H1 (cell line): ENCODE measurements around the gene GRIK2.

Experiments used
- EP300 ChIP-seq, 2 experiments: IDR thresholded peaks; 1 replicate in 1 of 2; 2 replicates in 1 of 2; pipeline ENCODE4 v1.6.1; 2011 to 2012; ENCODE audit warnings: low read depth in 2 of 2, low read length in 2 of 2, mild to moderate bottlenecking in 2 of 2, borderline replicate concordance in 1 of 2, inconsistent platforms in 1 of 2, moderate library complexity in 1 of 2
- EZH2 ChIP-seq: fragments of 200-600 bp; sonication (generic); IDR thresholded peaks from 2 replicates; pipeline ENCODE4 v1.7.1; 2012; ENCODE audit warnings: low read depth, mild to moderate bottlenecking, moderate library complexity, low read length, inconsistent platforms; ENCODE audit not compliant: severe bottlenecking
- KDM1A ChIP-seq: fragments of 200-600, 300-600 bp; sonication (generic); IDR thresholded peaks from 2 replicates; pipeline ENCODE4 v1.7.1; 2016; ENCODE audit warnings: mild to moderate bottlenecking, low read length, borderline replicate concordance
- POLR2AphosphoS5 ChIP-seq: IDR thresholded peaks from 2 replicates; pipeline ENCODE4 v1.6.1; 2011; ENCODE audit warnings: low read depth, low read length
- TF ChIP-seq, protein P1 (sequence below), 3 experiments: IDR thresholded peaks; 1 replicate in 2 of 3; 2 replicates in 1 of 3; pipeline versions ENCODE4 v1.5.1 to v1.6.1; 2011; ENCODE audit warnings: low read length in 3 of 3, mild to moderate bottlenecking in 3 of 3, inconsistent platforms in 2 of 3, low read depth in 1 of 3, moderate library complexity in 1 of 3; ENCODE audit not compliant: insufficient read depth in 1 of 3; ENCODE audit errors: control extremely low read depth in 1 of 3

GRCh38 chr6:101401171-101401570 lies 7.7 kb downstream of the GRIK2 start:
- no peak for TF ChIP-seq KDM1A
- TF ChIP-seq EP300 (IDR thresholded peaks at IDR 0.05; ENCODE audit: borderline replicate concordance in 1 of 2, low read depth in 2 of 2, low read length in 2 of 2) = no peak
- TF ChIP-seq, protein P1, sequence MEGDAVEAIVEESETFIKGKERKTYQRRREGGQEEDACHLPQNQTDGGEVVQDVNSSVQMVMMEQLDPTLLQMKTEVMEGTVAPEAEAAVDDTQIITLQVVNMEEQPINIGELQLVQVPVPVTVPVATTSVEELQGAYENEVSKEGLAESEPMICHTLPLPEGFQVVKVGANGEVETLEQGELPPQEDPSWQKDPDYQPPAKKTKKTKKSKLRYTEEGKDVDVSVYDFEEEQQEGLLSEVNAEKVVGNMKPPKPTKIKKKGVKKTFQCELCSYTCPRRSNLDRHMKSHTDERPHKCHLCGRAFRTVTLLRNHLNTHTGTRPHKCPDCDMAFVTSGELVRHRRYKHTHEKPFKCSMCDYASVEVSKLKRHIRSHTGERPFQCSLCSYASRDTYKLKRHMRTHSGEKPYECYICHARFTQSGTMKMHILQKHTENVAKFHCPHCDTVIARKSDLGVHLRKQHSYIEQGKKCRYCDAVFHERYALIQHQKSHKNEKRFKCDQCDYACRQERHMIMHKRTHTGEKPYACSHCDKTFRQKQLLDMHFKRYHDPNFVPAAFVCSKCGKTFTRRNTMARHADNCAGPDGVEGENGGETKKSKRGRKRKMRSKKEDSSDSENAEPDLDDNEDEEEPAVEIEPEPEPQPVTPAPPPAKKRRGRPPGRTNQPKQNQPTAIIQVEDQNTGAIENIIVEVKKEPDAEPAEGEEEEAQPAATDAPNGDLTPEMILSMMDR (IDR thresholded peaks at IDR 0.05; ENCODE audit: control extremely low read depth in 1 of 3, insufficient read depth in 1 of 3, low read depth in 1 of 3, low read length in 3 of 3) = no peak
- no peak for TF ChIP-seq POLR2AphosphoS5
- no peak for TF ChIP-seq EZH2
